ENCODE measurements around the gene TIMM50.

Gene TIMM50

GRCh38 chr19:39502640-39503417, 22.2 kb downstream of the TIMM50 start:
- H3K36me3 ChIP-seq (ENCODE audit: control insufficient read depth, insufficient read depth, low read length): peaks cover 5% of the 10 kb centered on the region; the same call in 1 of the 2 replicates
- H3K9me3 ChIP-seq (ENCODE audit: control insufficient read depth, insufficient read depth, low read depth, low read length): no peaks in the 10 kb centered on the region
- no peak overlapping the region for H3K9ac ChIP-seq (ENCODE audit: low read length)
- peaks cover 93% of the 10 kb centered on the region for H3K27me3 ChIP-seq (ENCODE audit: control insufficient read depth, insufficient read depth, low read length)
- H3K4me3 ChIP-seq (ENCODE audit: low read depth, low read length): no peak overlapping the region
- peaks cover 13% of the 10 kb centered on the region for H3K4me1 ChIP-seq (ENCODE audit: control insufficient read depth, insufficient read depth, low read length)
- H3K27ac ChIP-seq (ENCODE audit: low read depth, low read length): no peak overlapping the region

- Histone ChIP-seq H3K27ac (ENCODE audit: low read depth, low read length) (no peak overlapping the region), H3K4me1 (ENCODE audit: control insufficient read depth, insufficient read depth, low read length) (peaks cover 5% of the 10 kb centered on the region; the same call in 1 of the 2 replicates), H3K9ac (ENCODE audit: low read length) (no peak overlapping the region), H3K27me3 (ENCODE audit: control insufficient read depth, insufficient read depth, low read length) (peaks cover 76% of the 10 kb centered on the region), H3K9me3 (ENCODE audit: control insufficient read depth, insufficient read depth, low read depth, low read length) (no peaks in the 10 kb centered on the region), H3K4me3 (ENCODE audit: low read depth, low read length) (peak overlapping the region; percentile 89), H3K36me3 (ENCODE audit: control insufficient read depth, insufficient read depth, low read length) (peaks cover 5% of the 10 kb centered on the region; the same call in 1 of the 2 replicates)
These were observed 25.9 kb downstream of the TIMM50 start for GRCh38 chr19:39506598-39506943.

GRCh38 chr19:39506944-39507714, 26.5 kb downstream of the TIMM50 start:
- Histone ChIP-seq H3K4me1 (ENCODE audit: control insufficient read depth, insufficient read depth, low read length) (peaks cover 5% of the 10 kb centered on the region; the same call in 1 of the 2 replicates), H3K36me3 (ENCODE audit: control insufficient read depth, insufficient read depth, low read length) (peaks cover 5% of the 10 kb centered on the region; the same call in 1 of the 2 replicates), H3K27ac (ENCODE audit: low read depth, low read length) (no peak overlapping the region; the same call in 1 of the 2 replicates), H3K4me3 (ENCODE audit: low read depth, low read length) (peak overlapping the region; percentile 89), H3K9ac (ENCODE audit: low read length) (peak overlapping the region; percentile 63), H3K27me3 (ENCODE audit: control insufficient read depth, insufficient read depth, low read length) (peaks cover 74% of the 10 kb centered on the region), H3K9me3 (ENCODE audit: control insufficient read depth, insufficient read depth, low read depth, low read length) (no peaks in the 10 kb centered on the region)

- H3K27ac ChIP-seq (ENCODE audit: low read depth, low read length): no peak overlapping the region
- H3K9ac ChIP-seq (ENCODE audit: low read length): peak overlapping the region; percentile 63
- peaks cover 5% of the 10 kb centered on the region; the same call in 1 of the 2 replicates for H3K4me1 ChIP-seq (ENCODE audit: control insufficient read depth, insufficient read depth, low read length)
- peaks cover 5% of the 10 kb centered on the region; the same call in 1 of the 2 replicates for H3K36me3 ChIP-seq (ENCODE audit: control insufficient read depth, insufficient read depth, low read length)
- H3K4me3 ChIP-seq (ENCODE audit: low read depth, low read length): peak overlapping the region; percentile 89
- H3K27me3 ChIP-seq (ENCODE audit: control insufficient read depth, insufficient read depth, low read length): peaks cover 68% of the 10 kb centered on the region
- no peaks in the 10 kb centered on the region for H3K9me3 ChIP-seq (ENCODE audit: control insufficient read depth, insufficient read depth, low read depth, low read length)
These were observed 27.2 kb downstream of the TIMM50 start for GRCh38 chr19:39507715-39508364.

- Histone ChIP-seq H3K27me3 (ENCODE audit: control insufficient read depth, insufficient read depth, low read length) (peaks cover 62% of the 10 kb centered on the region), H3K4me1 (ENCODE audit: control insufficient read depth, insufficient read depth, low read length) (peaks cover 5% of the 10 kb centered on the region; the same call in 1 of the 2 replicates)
These were observed 28.0 kb downstream of the TIMM50 start for GRCh38 chr19:39508629-39509028.

GRCh38 chr19:39509233-39509632, 28.6 kb downstream of the TIMM50 start:
- Histone ChIP-seq H3K27me3 (ENCODE audit: control insufficient read depth, insufficient read depth, low read length) (peaks cover 62% of the 10 kb centered on the region), H3K9ac (ENCODE audit: low read length) (no peak overlapping the region), H3K27ac (ENCODE audit: low read depth, low read length) (no peak overlapping the region), H3K9me3 (ENCODE audit: control insufficient read depth, insufficient read depth, low read depth, low read length) (no peaks in the 10 kb centered on the region), H3K36me3 (ENCODE audit: control insufficient read depth, insufficient read depth, low read length) (no peaks in the 10 kb centered on the region), H3K4me3 (ENCODE audit: low read depth, low read length) (no peak overlapping the region), H3K4me1 (ENCODE audit: control insufficient read depth, insufficient read depth, low read length) (peaks cover 5% of the 10 kb centered on the region; the same call in 1 of the 2 replicates)

More at GRCh38 chr19:39508629-39509028, 28.0 kb downstream of the TIMM50 start:
- H3K27ac ChIP-seq (ENCODE audit: low read depth, low read length): no peak overlapping the region
- no peaks in the 10 kb centered on the region for H3K9me3 ChIP-seq (ENCODE audit: control insufficient read depth, insufficient read depth, low read depth, low read length)
- H3K4me3 ChIP-seq (ENCODE audit: low read depth, low read length): no peak overlapping the region
- no peak overlapping the region for H3K9ac ChIP-seq (ENCODE audit: low read length)
- peaks cover 3% of the 10 kb centered on the region; the same call in 1 of the 2 replicates for H3K36me3 ChIP-seq (ENCODE audit: control insufficient read depth, insufficient read depth, low read length)

- 0 out of 2 replicates have a peak, but pooled peaks cover under 1% of the 10 kb centered on the region for H3K4me1 ChIP-seq (ENCODE audit: control insufficient read depth, insufficient read depth, low read length)
- no peak overlapping the region for H3K27ac ChIP-seq (ENCODE audit: low read depth, low read length)
- no peak overlapping the region for H3K4me3 ChIP-seq (ENCODE audit: low read depth, low read length)
- H3K36me3 ChIP-seq (ENCODE audit: control insufficient read depth, insufficient read depth, low read length): no peaks in the 10 kb centered on the region
- no peaks in the 10 kb centered on the region for H3K9me3 ChIP-seq (ENCODE audit: control insufficient read depth, insufficient read depth, low read depth, low read length)
- no peak overlapping the region for H3K9ac ChIP-seq (ENCODE audit: low read length)
- peaks cover 46% of the 10 kb centered on the region for H3K27me3 ChIP-seq (ENCODE audit: control insufficient read depth, insufficient read depth, low read length)
These were observed 32.4 kb downstream of the TIMM50 start for GRCh38 chr19:39512988-39513387.

GRCh38 chr19:39514840-39515550, 34.4 kb downstream of the TIMM50 start, which contains the start of gene SELENOV:
TSS of gene SELENOV (plus strand) at chr19:39515139. CDS start at chr19:39515213, 74 bp downstream.
- Histone ChIP-seq H3K4me3 (ENCODE audit: low read depth, low read length) (peak within 1 kb of the TSS; percentile 75), H3K27ac (ENCODE audit: low read depth, low read length) (no peak within 1 kb of the TSS; the same call in 1 of the 2 replicates), H3K9ac (ENCODE audit: low read length) (peak within 1 kb of the TSS; percentile 51), H3K9me3 (ENCODE audit: control insufficient read depth, insufficient read depth, low read depth, low read length) (no peaks in the 10 kb centered on the region), H3K4me1 (ENCODE audit: control insufficient read depth, insufficient read depth, low read length) (peaks cover 9% of the 10 kb centered on the region), H3K27me3 (ENCODE audit: control insufficient read depth, insufficient read depth, low read length) (peaks cover 30% of the 10 kb centered on the region), H3K36me3 (ENCODE audit: control insufficient read depth, insufficient read depth, low read length) (no peaks in the 10 kb centered on the region)

- Histone ChIP-seq H3K36me3 (ENCODE audit: control insufficient read depth, insufficient read depth, low read length) (0 out of 2 replicates have a peak, but pooled peaks cover under 1% of the 10 kb centered on the region), H3K4me3 (ENCODE audit: low read depth, low read length) (peak overlapping the region; percentile 75), H3K4me1 (ENCODE audit: control insufficient read depth, insufficient read depth, low read length) (peaks cover 9% of the 10 kb centered on the region), H3K9me3 (ENCODE audit: control insufficient read depth, insufficient read depth, low read depth, low read length) (no peaks in the 10 kb centered on the region), H3K27me3 (ENCODE audit: control insufficient read depth, insufficient read depth, low read length) (peaks cover 28% of the 10 kb centered on the region), H3K9ac (ENCODE audit: low read length) (peak overlapping the region; percentile 51), H3K27ac (ENCODE audit: low read depth, low read length) (no peak overlapping the region; the same call in 1 of the 2 replicates)
These were observed 35.0 kb downstream of the TIMM50 start for GRCh38 chr19:39515551-39516191.

GRCh38 chr19:39516270-39516669, 35.6 kb downstream of the TIMM50 start:
- Histone ChIP-seq H3K27me3 (ENCODE audit: control insufficient read depth, insufficient read depth, low read length) (peaks cover 28% of the 10 kb centered on the region), H3K4me1 (ENCODE audit: control insufficient read depth, insufficient read depth, low read length) (peaks cover 9% of the 10 kb centered on the region), H3K9me3 (ENCODE audit: control insufficient read depth, insufficient read depth, low read depth, low read length) (no peaks in the 10 kb centered on the region), H3K9ac (ENCODE audit: low read length) (peak overlapping the region; percentile 51), H3K27ac (ENCODE audit: low read depth, low read length) (no peak overlapping the region), H3K36me3 (ENCODE audit: control insufficient read depth, insufficient read depth, low read length) (peaks cover 6% of the 10 kb centered on the region; the same call in 1 of the 2 replicates), H3K4me3 (ENCODE audit: low read depth, low read length) (peak overlapping the region; percentile 75)

Measured in HUES6 (cell line).